IMR-90 (cell line): ENCODE measurements around the gene SIPA1L3. TPM values are rescaled to one million over a fixed set of nuclear protein-coding genes. Genes with fewer than 3 reads are reported as not detected.

Source experiments
- ATAC-seq: fragments of 200-7000 bp; cut with Tn5 transposase; 2 replicates; pipeline ENCODE4 v1.9.1; 2020; ENCODE audit warnings: low read depth, mild to moderate bottlenecking, moderate library complexity
- BruUV-seq: library from RNA; stranded (reverse); fragments of 400-500 nt; replicated peaks from 2 replicates; lab custom pipeline; 2021; lab: Mats Ljungman, UMichigan
- CTCF ChIA-PET: fragments of 300-600 bp; formaldehyde crosslinking; extraction: SDS; loops from one replicate; lab custom pipeline; 2021; ENCODE audit warnings: antibody characterized with exemption; lab: Yijun Ruan, JAX
- POLR2A ChIA-PET: fragments of 300-600 bp; sonication (Branson Sonifier 250); formaldehyde crosslinking; loops from one replicate; lab custom pipeline; 2022; ENCODE audit warnings: antibody characterized with exemption; ENCODE audit not compliant: unreplicated experiment; lab: Charles Lee
- DNase-seq: peaks from one replicate; pipeline ENCODE4 v3.0.0; 2013
- H2AFZ ChIP-seq: replicated peaks from 2 replicates; pipeline ENCODE3; 2013; ENCODE audit warnings: low read length, mild to moderate bottlenecking; ENCODE audit not compliant: poor library complexity
- H2AK5ac ChIP-seq: 2 replicates; pipeline ENCODE4 v1.6.1; 2013; ENCODE audit warnings: low read depth, low read length, inconsistent platforms
- H2AK9ac ChIP-seq: replicated peaks from 2 replicates; pipeline ENCODE3; 2013; ENCODE audit warnings: mild to moderate bottlenecking, low read depth, low read length, moderate library complexity; ENCODE audit not compliant: poor library complexity
- H2BK120ac ChIP-seq: 2 replicates; pipeline ENCODE4 v1.6.1; 2013; ENCODE audit warnings: low read depth, low read length, inconsistent platforms
- H2BK15ac ChIP-seq: 3 replicates; pipeline ENCODE4 v1.6.1; 2013; ENCODE audit warnings: low read depth, low read length, inconsistent platforms
- H2BK20ac ChIP-seq: 2 replicates; pipeline ENCODE4 v1.6.1; 2013; ENCODE audit warnings: low read depth, mild to moderate bottlenecking, inconsistent platforms, low read length, moderate library complexity
- H2BK5ac ChIP-seq: 2 replicates; pipeline ENCODE4 v1.6.1; 2013; ENCODE audit warnings: mild to moderate bottlenecking, low read depth, low read length, inconsistent platforms; ENCODE audit not compliant: poor library complexity, severe bottlenecking
- H3K14ac ChIP-seq: replicated peaks from 2 replicates; pipeline ENCODE4 v1.6.1; 2013; ENCODE audit warnings: low read depth, low read length, inconsistent platforms
- H3K18ac ChIP-seq: 2 replicates; pipeline ENCODE4 v1.6.1; 2013; ENCODE audit warnings: low read depth, low read length, control low read depth
- H3K23ac ChIP-seq: 2 replicates; pipeline ENCODE4 v1.6.1; 2013; ENCODE audit warnings: low read depth, low read length, inconsistent platforms
- H3K27ac ChIP-seq: 2 replicates; pipeline ENCODE4 v1.5.1; 2013; ENCODE audit warnings: mild to moderate bottlenecking, control low read depth, low read length; ENCODE audit not compliant: insufficient read depth
- H3K27me3 ChIP-seq: 2 replicates; pipeline ENCODE4 v1.6.1; 2013; ENCODE audit warnings: low read length; ENCODE audit not compliant: control insufficient read depth, insufficient read depth
- H3K36me3 ChIP-seq: 2 replicates; pipeline ENCODE4 v1.6.1; 2013; ENCODE audit warnings: low read length, mixed read lengths; ENCODE audit not compliant: control insufficient read depth, insufficient read depth
- H3K4ac ChIP-seq: 2 replicates; pipeline ENCODE4 v1.6.1; 2013; ENCODE audit warnings: low read depth, low read length, inconsistent platforms
- H3K4me1 ChIP-seq: 2 replicates; pipeline ENCODE4 v1.6.1; 2013; ENCODE audit warnings: low read length, mixed read lengths; ENCODE audit not compliant: control insufficient read depth, insufficient read depth
- H3K4me2 ChIP-seq: 2 replicates; pipeline ENCODE4 v1.6.1; 2013; ENCODE audit warnings: low read depth, mild to moderate bottlenecking, control low read depth, low read length, moderate library complexity
- H3K4me3 ChIP-seq: 2 replicates; pipeline ENCODE4 v1.5.1; 2013; ENCODE audit warnings: low read depth, mild to moderate bottlenecking, control low read depth, low read length, moderate library complexity; ENCODE audit not compliant: insufficient read depth
- H3K56ac ChIP-seq: 2 replicates; pipeline ENCODE4 v1.6.1; 2013; ENCODE audit warnings: low read length, inconsistent platforms; ENCODE audit not compliant: insufficient read depth; ENCODE audit errors: extremely low read depth
- H3K79me1 ChIP-seq, 2 experiments: 2 replicates each; pipeline ENCODE4 v1.6.1; 2013; ENCODE audit warnings: low read length in 2 of 2, inconsistent platforms in 1 of 2, low read depth in 1 of 2
- H3K9ac ChIP-seq: 2 replicates; pipeline ENCODE4 v1.6.1; 2013; ENCODE audit warnings: low read depth, low read length, control low read depth
- H3K9me1 ChIP-seq: 2 replicates; pipeline ENCODE4 v1.6.1; 2013; ENCODE audit warnings: low read length, inconsistent platforms; ENCODE audit not compliant: insufficient read depth
- H3K9me3 ChIP-seq: 2 replicates; pipeline ENCODE4 v1.6.1; 2013; ENCODE audit warnings: low read length; ENCODE audit not compliant: control insufficient read depth, insufficient read depth
- H4K20me1 ChIP-seq: 2 replicates; pipeline ENCODE4 v1.6.1; 2013; ENCODE audit warnings: low read length, inconsistent platforms; ENCODE audit not compliant: insufficient read depth
- H4K5ac ChIP-seq: 2 replicates; pipeline ENCODE4 v1.6.1; 2013; ENCODE audit warnings: mild to moderate bottlenecking, low read depth, low read length, control low read depth
- H4K8ac ChIP-seq, 2 experiments: 2 replicates each; pipeline ENCODE4 v1.6.1; 2013; ENCODE audit warnings: low read depth in 2 of 2, low read length in 2 of 2, control low read depth in 1 of 2, inconsistent platforms in 1 of 2
- H4K91ac ChIP-seq: 2 replicates; pipeline ENCODE4 v1.6.1; 2013; ENCODE audit warnings: low read depth, low read length, inconsistent platforms; ENCODE audit not compliant: insufficient read depth
- BHLHE40 ChIP-seq: fragments of 150-350 bp; IDR thresholded peaks from 2 replicates; pipeline ENCODE4 v1.6.1; 2016; ENCODE audit warnings: mild to moderate bottlenecking, low read depth, low read length
- CEBPB ChIP-seq: IDR thresholded peaks from 2 replicates; pipeline ENCODE4 v1.6.1; 2012; ENCODE audit warnings: low read depth, low read length, improper control_type of control experiment
- CHD1 ChIP-seq: IDR thresholded peaks from 2 replicates; pipeline ENCODE4 v1.6.1; 2012; ENCODE audit warnings: low read depth, low read length, improper control_type of control experiment
- ELK1 ChIP-seq: fragments of 150-350 bp; IDR thresholded peaks from 2 replicates; pipeline ENCODE4 v1.6.1; 2016; ENCODE audit warnings: low read depth, mild to moderate bottlenecking, low read length, moderate library complexity, borderline replicate concordance
- FOS ChIP-seq: fragments of 150-350 bp; IDR thresholded peaks from 2 replicates; pipeline ENCODE4 v1.6.1; 2016; ENCODE audit warnings: low read depth, low read length
- MAFK ChIP-seq: IDR thresholded peaks from 2 replicates; pipeline ENCODE4 v1.6.1; 2012; ENCODE audit warnings: low read depth, low read length, improper control_type of control experiment
- MAZ ChIP-seq: IDR thresholded peaks from 2 replicates; pipeline ENCODE4 v1.6.1; 2012; ENCODE audit warnings: low read depth, mild to moderate bottlenecking, low read length, improper control_type of control experiment, moderate library complexity, borderline replicate concordance
- MXI1 ChIP-seq: IDR thresholded peaks from 2 replicates; pipeline ENCODE4 v1.6.1; 2012; ENCODE audit warnings: low read depth, mild to moderate bottlenecking, low read length, moderate library complexity, borderline replicate concordance
- NFE2L2 ChIP-seq: fragments of 150-350 bp; IDR thresholded peaks from 2 replicates; pipeline ENCODE4 v1.6.1; 2016; ENCODE audit warnings: low read depth, mild to moderate bottlenecking, low read length
- POLR2A ChIP-seq: IDR thresholded peaks from 2 replicates; pipeline ENCODE4 v1.6.1; 2012; ENCODE audit warnings: mild to moderate bottlenecking, low read depth, low read length
- RAD21 ChIP-seq: IDR thresholded peaks from 2 replicates; pipeline ENCODE4 v1.6.1; 2012; ENCODE audit warnings: low read length, improper control_type of control experiment
- RCOR1 ChIP-seq: IDR thresholded peaks from 2 replicates; pipeline ENCODE4 v1.6.1; 2012; ENCODE audit warnings: mild to moderate bottlenecking, low read length, improper control_type of control experiment; ENCODE audit not compliant: insufficient replicate concordance
- RFX5 ChIP-seq: IDR thresholded peaks from 2 replicates; pipeline ENCODE4 v1.8.0; 2012; ENCODE audit warnings: low read depth, mild to moderate bottlenecking, low read length, moderate library complexity
- SMC3 ChIP-seq: fragments of 150-350 bp; IDR thresholded peaks from 2 replicates; pipeline ENCODE4 v1.6.1; 2016; ENCODE audit warnings: low read depth, mild to moderate bottlenecking, antibody characterized with exemption, low read length, moderate library complexity
- WGBS, 2 experiments: methylation state at CpG; one replicate each; pipeline versions ENCODE4 v1.1.5 to v1.1.7; 2013; ENCODE audit warnings: missing lambda C conversion rate in 2 of 2; ENCODE audit not compliant: insufficient read length in 1 of 2; ENCODE audit errors: extremely low coverage in 2 of 2; 5-methylcytosine and 5-hydroxymethylcytosine counted together
- dilution Hi-C: fragments of 300-500 bp; cut with HindIII; formaldehyde crosslinking; loops from one replicate; pipeline ENCODE4 v1.14.3; 2018; ENCODE audit warnings: low sequenced_read_pairs; ENCODE audit not compliant: unreplicated experiment
- in situ Hi-C: fragments of 300-500 bp; cut with MboI; formaldehyde crosslinking; loops from 3 replicates; pipeline ENCODE4 v1.14.3; 2019; ENCODE audit warnings: low sequenced_read_pairs, inconsistent platforms, mixed read lengths
- intact Hi-C: fragments of 100-400 bp; cut with micrococcal nuclease; formaldehyde crosslinking; loops from 2 replicates; pipeline ENCODE4 v1.10.0; 2022
- polyA plus RNA-seq, 3 experiments: library from polyadenylated mRNA; depleted of rRNA; stranded (reverse); fragments of >200 nt; gene quantifications; 2 replicates each; pipeline ENCODE4 v1.2.3, GENCODE V29; 2012; ENCODE audit warnings: low replicate concordance in 1 of 3
- total RNA-seq: library from RNA; depleted of rRNA; stranded (reverse); fragments of >200 nt; gene quantifications from 2 replicates; pipeline ENCODE4 v1.2.3, GENCODE V29; 2012
- TF ChIP-seq, protein P1 (sequence below): conservative IDR thresholded peaks from 2 replicates; pipeline ENCODE4 v1.5.1; 2012; ENCODE audit warnings: mild to moderate bottlenecking, low read depth, low read length, improper control_type of control experiment
- TF ChIP-seq, protein P2 (sequence below): fragments of 150-350 bp; IDR thresholded peaks from 2 replicates; pipeline ENCODE4 v1.6.1; 2017; ENCODE audit warnings: mild to moderate bottlenecking, antibody characterized with exemption, low read length, low read depth

SIPA1L3 gene
- total and polyA plus RNA-seq, 2 of the 4 experiments (the other 2 are of a cell fraction) = 4.1 to 9.4 TPM

DNA sequence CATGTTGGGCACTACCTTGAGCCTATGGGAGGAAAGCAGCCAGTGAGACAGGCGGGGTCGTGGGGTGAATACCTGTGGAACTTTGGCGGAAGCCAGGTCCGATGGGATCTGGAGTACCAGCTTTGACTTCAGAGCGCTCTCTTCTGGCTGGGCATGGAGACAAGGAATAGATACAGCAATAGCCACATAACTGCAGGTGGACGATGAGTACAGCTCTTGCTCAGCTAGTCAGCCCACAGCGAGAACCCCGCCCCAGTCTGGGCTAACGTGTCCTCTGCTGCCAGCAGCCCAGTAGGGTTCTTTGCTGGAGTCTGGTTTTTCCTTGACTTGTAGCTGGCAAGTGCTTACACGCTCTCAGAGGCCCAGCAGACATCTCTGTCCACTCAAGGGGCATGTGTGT lies 83.4 kb downstream of the SIPA1L3 start:
- ATAC-seq = no peak

More for the DNA sequence above, 83.4 kb downstream of the SIPA1L3 start:
- Histone ChIP-seq H2BK20ac (peak overlapping the region; percentile 45; the same call in 1 of the 2 replicates), H2AFZ (no peak overlapping the region), H3K14ac (no peak overlapping the region; the same call in 1 of the 2 replicates), H3K9ac (no peak overlapping the region), H4K8ac (peak overlapping the region in 1 of 2 experiments; percentile 57; a peak in 2 of 4 replicates), H3K36me3 (no peaks in the 10 kb centered on the region), H3K27me3 (no peaks in the 10 kb centered on the region), H3K23ac (no peak overlapping the region), H3K79me1 (peaks cover 56 to 97% of the 10 kb centered on the region in 2 experiments), H3K4me1 (peaks cover 16% of the 10 kb centered on the region), H3K9me3 (no peaks in the 10 kb centered on the region), H2BK15ac (no peak overlapping the region), H2AK9ac (peak overlapping the region; percentile 58), H3K18ac (no peak overlapping the region), H2AK5ac (no peak overlapping the region), H3K27ac (no peak overlapping the region), H2BK120ac (no peak overlapping the region), H4K5ac (no peak overlapping the region), H3K4me3 (no peak overlapping the region), H4K91ac (peak overlapping the region; percentile 21; the same call in 1 of the 2 replicates), H3K4me2 (no peak overlapping the region), H3K9me1 (peaks cover 32% of the 10 kb centered on the region), H3K4ac (peak overlapping the region; percentile 52; the same call in 1 of the 2 replicates), H2BK5ac (no peak overlapping the region), H4K20me1 (no peaks in the 10 kb centered on the region), H3K56ac (no peak overlapping the region)
- in situ Hi-C loops (no loop called here), intact Hi-C loops (no loop called here), dilution Hi-C loops (no loop called here)
- ChIA-PET POLR2A (no interaction called here), CTCF (no interaction called here)
- TF ChIP-seq MAFK (no peak), MAZ (no peak), CEBPB (no peak), RCOR1 (no peak), RAD21 (no peak), CHD1 (no peak), SMC3 (no peak), MXI1 (no peak), RFX5 (no peak), POLR2A (no peak), ELK1 (no peak), BHLHE40 (no peak), FOS (no peak), NFE2L2 (no peak)
- TF ChIP-seq, protein P1, sequence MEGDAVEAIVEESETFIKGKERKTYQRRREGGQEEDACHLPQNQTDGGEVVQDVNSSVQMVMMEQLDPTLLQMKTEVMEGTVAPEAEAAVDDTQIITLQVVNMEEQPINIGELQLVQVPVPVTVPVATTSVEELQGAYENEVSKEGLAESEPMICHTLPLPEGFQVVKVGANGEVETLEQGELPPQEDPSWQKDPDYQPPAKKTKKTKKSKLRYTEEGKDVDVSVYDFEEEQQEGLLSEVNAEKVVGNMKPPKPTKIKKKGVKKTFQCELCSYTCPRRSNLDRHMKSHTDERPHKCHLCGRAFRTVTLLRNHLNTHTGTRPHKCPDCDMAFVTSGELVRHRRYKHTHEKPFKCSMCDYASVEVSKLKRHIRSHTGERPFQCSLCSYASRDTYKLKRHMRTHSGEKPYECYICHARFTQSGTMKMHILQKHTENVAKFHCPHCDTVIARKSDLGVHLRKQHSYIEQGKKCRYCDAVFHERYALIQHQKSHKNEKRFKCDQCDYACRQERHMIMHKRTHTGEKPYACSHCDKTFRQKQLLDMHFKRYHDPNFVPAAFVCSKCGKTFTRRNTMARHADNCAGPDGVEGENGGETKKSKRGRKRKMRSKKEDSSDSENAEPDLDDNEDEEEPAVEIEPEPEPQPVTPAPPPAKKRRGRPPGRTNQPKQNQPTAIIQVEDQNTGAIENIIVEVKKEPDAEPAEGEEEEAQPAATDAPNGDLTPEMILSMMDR = no peak
- TF ChIP-seq, protein P2, sequence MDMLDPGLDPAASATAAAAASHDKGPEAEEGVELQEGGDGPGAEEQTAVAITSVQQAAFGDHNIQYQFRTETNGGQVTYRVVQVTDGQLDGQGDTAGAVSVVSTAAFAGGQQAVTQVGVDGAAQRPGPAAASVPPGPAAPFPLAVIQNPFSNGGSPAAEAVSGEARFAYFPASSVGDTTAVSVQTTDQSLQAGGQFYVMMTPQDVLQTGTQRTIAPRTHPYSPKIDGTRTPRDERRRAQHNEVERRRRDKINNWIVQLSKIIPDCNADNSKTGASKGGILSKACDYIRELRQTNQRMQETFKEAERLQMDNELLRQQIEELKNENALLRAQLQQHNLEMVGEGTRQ = no peak
- no peak for DNase-seq
- 90% methylated on average over 8 of the region's 10 CpGs; no CpG with 5 or more reads in 1 of the 2 experiments for WGBS, 2 experiments
- BruUV-seq = no TSS peak
